GM18519 (cell line): ENCODE results near the gene PAQR4.
"Not testable (repeated sequence)": the region's sequence is repeated elsewhere in the genome, so short reads cannot be mapped to it uniquely, and the experiment has no call there.

Source experiments
- ATAC-seq: cut with Tn5 transposase; IDR thresholded peaks from one replicate; pipeline ENCODE4 v1.9.1; 2021; ENCODE audit warnings: mild to moderate bottlenecking, moderate library complexity; ENCODE audit not compliant: unreplicated experiment, low FRiP score

PAQR4 gene

GRCh38 chr16:2942045-2942444 is 27.1 kb upstream of the PAQR4 start:
- ATAC-seq, result no peak

GRCh38 chr16:2943716-2944115 is 25.4 kb upstream of the PAQR4 start:
- ATAC-seq, result not testable (repeated sequence)

- ATAC-seq, result no peak
These were observed 22.5 kb upstream of the PAQR4 start for GRCh38 chr16:2946649-2947048.

- no peak for ATAC-seq
These were observed 20.1 kb upstream of the PAQR4 start for GRCh38 chr16:2948807-2949704.

GRCh38 chr16:2949705-2950352 is 19.3 kb upstream of the PAQR4 start:
- no peak for ATAC-seq

- ATAC-seq, result no peak
These were observed 18.8 kb upstream of the PAQR4 start for GRCh38 chr16:2950353-2950724.

GRCh38 chr16:2950773-2951172 is 18.4 kb upstream of the PAQR4 start:
- ATAC-seq, result no peak

- ATAC-seq, result no peak
These were observed 16.5 kb upstream of the PAQR4 start for GRCh38 chr16:2952679-2953078.

GRCh38 chr16:2953706-2954627 is 15.2 kb upstream of the PAQR4 start:
- no peak for ATAC-seq

GRCh38 chr16:2954656-2955381 is 14.3 kb upstream of the PAQR4 start:
- no peak for ATAC-seq

GRCh38 chr16:2955438-2955778 is 13.7 kb upstream of the PAQR4 start:
- ATAC-seq, result no peak

GRCh38 chr16:2955779-2956578 is 13.2 kb upstream of the PAQR4 start:
- no peak for ATAC-seq

- no peak for ATAC-seq
These were observed 12.6 kb upstream of the PAQR4 start for GRCh38 chr16:2956579-2956956.

- no peak for ATAC-seq
These were observed 9.9 kb upstream of the PAQR4 start for GRCh38 chr16:2959206-2959605.

GRCh38 chr16:2960183-2961010 is 8.8 kb upstream of the PAQR4 start:
- no peak for ATAC-seq

- ATAC-seq, result no peak
These were observed 6.6 kb upstream of the PAQR4 start for GRCh38 chr16:2962334-2963073.

- ATAC-seq, result no peak
These were observed 6.0 kb upstream of the PAQR4 start for GRCh38 chr16:2963074-2963722.
